H1 (cell line): ENCODE data around the gene FXR2. TPM values are rescaled to one million over a fixed set of nuclear protein-coding genes. Genes with fewer than 3 reads are reported as not detected.

ENCODE experiments used
- CBX5 ChIP-seq: fragments of 300-800, 300-1000 bp; sonication (generic); IDR thresholded peaks from 2 replicates; pipeline ENCODE4 v1.7.1; 2016; ENCODE audit warnings: antibody characterized with exemption, low read length, low read depth
- CBX8 ChIP-seq: fragments of 300-800, 300-1000 bp; sonication (generic); IDR thresholded peaks from 2 replicates; pipeline ENCODE4 v1.7.1; 2016; ENCODE audit warnings: low read depth, low read length, borderline replicate concordance
- CHD1 ChIP-seq: IDR thresholded peaks from 2 replicates; pipeline ENCODE4 v1.6.1; 2012; ENCODE audit warnings: low read depth, low read length, improper control_type of control experiment
- CREB1 ChIP-seq: IDR thresholded peaks from 2 replicates; pipeline ENCODE4 v1.6.1; 2012; ENCODE audit warnings: inconsistent platforms
- CTBP2 ChIP-seq: IDR thresholded peaks from 2 replicates; pipeline ENCODE4 v1.7.0; 2011; ENCODE audit warnings: borderline replicate concordance, mild to moderate bottlenecking, moderate library complexity, mixed read lengths, low read length; ENCODE audit not compliant: insufficient read depth, insufficient read length
- E2F6 ChIP-seq: IDR thresholded peaks from 2 replicates; pipeline ENCODE4 v1.6.1; 2012; ENCODE audit warnings: inconsistent platforms
- EZH2 ChIP-seq: fragments of 200-600 bp; sonication (generic); IDR thresholded peaks from 2 replicates; pipeline ENCODE4 v1.7.1; 2012; ENCODE audit warnings: low read depth, mild to moderate bottlenecking, moderate library complexity, low read length, inconsistent platforms; ENCODE audit not compliant: severe bottlenecking
- JUND ChIP-seq: IDR thresholded peaks from 2 replicates; pipeline ENCODE4 v1.6.1; 2011; ENCODE audit warnings: mild to moderate bottlenecking, improper control_type of control experiment, low read length
- KDM1A ChIP-seq: fragments of 200-600, 300-600 bp; sonication (generic); IDR thresholded peaks from 2 replicates; pipeline ENCODE4 v1.7.1; 2016; ENCODE audit warnings: mild to moderate bottlenecking, low read length, borderline replicate concordance
- MAFK ChIP-seq: IDR thresholded peaks from 2 replicates; pipeline ENCODE4 v1.6.1; 2012; ENCODE audit warnings: low read depth, mild to moderate bottlenecking, improper control_type of control experiment, low read length
- NRF1 ChIP-seq: IDR thresholded peaks from 2 replicates; pipeline ENCODE4 v1.6.1; 2011; ENCODE audit warnings: mild to moderate bottlenecking, low read depth, low read length, improper control_type of control experiment
- POLR2AphosphoS5 ChIP-seq: IDR thresholded peaks from 2 replicates; pipeline ENCODE4 v1.6.1; 2011; ENCODE audit warnings: low read depth, low read length
- SAP30 ChIP-seq: fragments of 300-600 bp; sonication (generic); IDR thresholded peaks from 2 replicates; pipeline ENCODE4 v1.7.1; 2012; ENCODE audit warnings: low read length, moderate library complexity, mild to moderate bottlenecking, inconsistent platforms; ENCODE audit not compliant: insufficient read depth, insufficient replicate concordance
- SIN3A ChIP-seq, 2 experiments: IDR thresholded peaks in 1 of 2; conservative IDR thresholded peaks in 1 of 2; 2 replicates each; pipeline ENCODE4 v1.6.1; 2011 to 2012; ENCODE audit warnings: low read length in 2 of 2, improper control_type of control experiment in 1 of 2, low read depth in 1 of 2, mild to moderate bottlenecking in 1 of 2
- SIRT6 ChIP-seq: IDR thresholded peaks from one replicate; pipeline ENCODE4 v1.7.1; 2012; ENCODE audit warnings: low read length, inconsistent platforms
- SUZ12 ChIP-seq: fragments of 200-600 bp; sonication (generic); IDR thresholded peaks from 2 replicates; pipeline ENCODE4 v1.6.1; 2012; ENCODE audit warnings: mild to moderate bottlenecking, inconsistent platforms, low read length, moderate library complexity, mixed read lengths
- TAF7 ChIP-seq: optimal IDR thresholded peaks from 2 replicates; pipeline ENCODE3; 2011; ENCODE audit warnings: low read depth, mild to moderate bottlenecking, inconsistent platforms, low read length, moderate library complexity, borderline replicate concordance
- TBP ChIP-seq: IDR thresholded peaks from 2 replicates; pipeline ENCODE4 v1.6.1; 2011; ENCODE audit warnings: low read depth, low read length, improper control_type of control experiment
- ZNF274 ChIP-seq: IDR thresholded peaks from 2 replicates; pipeline ENCODE4 v1.7.0; 2012; ENCODE audit warnings: low read length, borderline replicate concordance; ENCODE audit errors: extremely low read depth
- polyA plus RNA-seq, 7 experiments: library from polyadenylated mRNA; depleted of rRNA in 3 of 7; stranded (reverse) in 5 of 7; unstranded in 2 of 7; fragments of >200 nt in 5 of 7; fragments of 200-250 nt in 2 of 7; gene quantifications; 1 replicate in 5 of 7; 2 replicates in 1 of 7; 4 replicates in 1 of 7; pipeline versions ENCODE4 v1.2.1 to v1.2.3, GENCODE V29; 2011 to 2013; ENCODE audit warnings: missing spikeins in 2 of 7, mixed read lengths in 2 of 7
- total RNA-seq: library from RNA; stranded (reverse); fragmentation: NEBNext Ultra II Directional; extraction: Animal tissue kit (Norgen Biotek cat#: 25700); gene quantifications from 2 replicates; pipeline ENCODE4 v1.2.1, GENCODE V29; 2021
- TF ChIP-seq, protein P1 (sequence below), 3 experiments: IDR thresholded peaks; 1 replicate in 2 of 3; 2 replicates in 1 of 3; pipeline versions ENCODE4 v1.5.1 to v1.6.1; 2011; ENCODE audit warnings: low read length in 3 of 3, mild to moderate bottlenecking in 3 of 3, inconsistent platforms in 2 of 3, low read depth in 1 of 3, moderate library complexity in 1 of 3; ENCODE audit not compliant: insufficient read depth in 1 of 3; ENCODE audit errors: control extremely low read depth in 1 of 3

Gene FXR2
- total and polyA plus RNA-seq, 2 of the 8 experiments (the other 6 are each of a cell fraction or from before 2014, with no cell fraction given), result 26.2 to 44.0 TPM

GRCh38 chr17:7589204-7589868 is 25.4 kb downstream of the FXR2 start (continued):
- TF ChIP-seq, protein P1, sequence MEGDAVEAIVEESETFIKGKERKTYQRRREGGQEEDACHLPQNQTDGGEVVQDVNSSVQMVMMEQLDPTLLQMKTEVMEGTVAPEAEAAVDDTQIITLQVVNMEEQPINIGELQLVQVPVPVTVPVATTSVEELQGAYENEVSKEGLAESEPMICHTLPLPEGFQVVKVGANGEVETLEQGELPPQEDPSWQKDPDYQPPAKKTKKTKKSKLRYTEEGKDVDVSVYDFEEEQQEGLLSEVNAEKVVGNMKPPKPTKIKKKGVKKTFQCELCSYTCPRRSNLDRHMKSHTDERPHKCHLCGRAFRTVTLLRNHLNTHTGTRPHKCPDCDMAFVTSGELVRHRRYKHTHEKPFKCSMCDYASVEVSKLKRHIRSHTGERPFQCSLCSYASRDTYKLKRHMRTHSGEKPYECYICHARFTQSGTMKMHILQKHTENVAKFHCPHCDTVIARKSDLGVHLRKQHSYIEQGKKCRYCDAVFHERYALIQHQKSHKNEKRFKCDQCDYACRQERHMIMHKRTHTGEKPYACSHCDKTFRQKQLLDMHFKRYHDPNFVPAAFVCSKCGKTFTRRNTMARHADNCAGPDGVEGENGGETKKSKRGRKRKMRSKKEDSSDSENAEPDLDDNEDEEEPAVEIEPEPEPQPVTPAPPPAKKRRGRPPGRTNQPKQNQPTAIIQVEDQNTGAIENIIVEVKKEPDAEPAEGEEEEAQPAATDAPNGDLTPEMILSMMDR (IDR thresholded peaks at IDR 0.05; ENCODE audit: control extremely low read depth in 1 of 3, insufficient read depth in 1 of 3, low read depth in 1 of 3, low read length in 3 of 3), result peak; percentile 86 to 92 (median 91)
- TF ChIP-seq CHD1 (no peak), SUZ12 (0 out of 2 replicates have a peak, but pooled peaks have one; percentile 23), JUND (no peak), KDM1A (no peak), SIRT6 (no peak), NRF1 (no peak), CBX8 (no peak), TAF7 (peak; percentile 43), POLR2AphosphoS5 (peak; percentile 50; the same call in 1 of the 2 replicates), TBP (0 out of 2 replicates have a peak, but pooled peaks have one; percentile 52), E2F6 (0 out of 2 replicates have a peak, but pooled peaks have one; percentile 7), CTBP2 (no peak), CBX5 (no peak), MAFK (no peak), CREB1 (0 out of 2 replicates have a peak, but pooled peaks have one; percentile 42), ZNF274 (no peak), SIN3A (conservative IDR thresholded peaks at IDR 0.05 in 1 of 2, IDR thresholded peaks at IDR 0.05 in 1 of 2; ENCODE audit: low read depth in 1 of 2, low read length in 2 of 2) (peak in 1 of 2 experiments; percentile 64; a peak in 2 of 4 replicates), EZH2 (no peak), SAP30 (no peak)
